Measurements from ENCODE around the gene DMBX1.

DNA sequence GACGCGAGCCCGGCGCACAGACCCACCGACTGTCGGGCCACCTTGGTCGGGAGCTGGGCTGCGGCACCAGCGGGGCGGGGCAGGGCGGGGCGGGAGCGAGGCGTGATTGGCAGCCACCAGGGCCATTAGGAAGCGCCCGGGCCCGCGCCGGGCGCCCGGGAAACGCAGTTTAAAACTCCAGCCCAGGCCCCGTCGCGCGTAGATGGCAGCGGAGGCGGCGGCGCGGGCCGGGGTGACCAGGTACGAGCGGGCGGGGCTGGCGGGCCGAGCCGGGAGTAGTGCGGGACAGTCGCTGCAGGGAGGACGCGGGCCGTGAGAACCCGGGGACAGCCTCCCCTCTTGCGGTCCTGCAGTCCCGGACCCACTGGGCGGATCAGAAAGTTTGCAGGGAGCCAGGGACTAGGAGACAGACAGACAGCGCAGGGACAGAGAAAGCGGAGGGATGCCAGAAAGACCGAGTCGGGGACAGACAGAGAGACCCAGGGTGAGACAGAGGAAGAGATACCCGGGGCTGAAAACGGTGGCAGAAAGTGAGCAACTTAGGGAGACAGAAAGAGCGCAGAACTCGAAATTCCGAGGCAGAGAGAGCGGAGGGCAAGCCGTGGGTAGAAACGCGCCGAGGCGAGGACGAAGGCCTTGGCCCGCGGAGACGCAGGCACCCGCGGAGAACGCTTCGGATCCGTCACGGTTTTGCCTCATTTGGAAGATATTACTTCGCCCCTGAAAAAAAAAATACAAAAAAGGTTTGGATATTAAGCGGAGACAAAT, at the start of gene DMBX1:
- TF ChIP-seq POLR2A (IDR thresholded peaks at IDR 0.05): no peak
- TF ChIP-seq CTCF (IDR thresholded peaks at IDR 0.05): no peak

Data from lower leg skin (tissue), 3 donors.